SIG-M5 (cell line): ENCODE data around the gene CPNE4.
A peak's percentile ranks its signal among the peaks of the same experiment; 100 is the strongest.
"Not testable (repeated sequence)": the region's sequence is repeated elsewhere in the genome, so short reads cannot be mapped to it uniquely, and the experiment has no call there.

Experiments used
- DNase-seq: peaks from one replicate; lab custom pipeline; 2025; lab: John Stamatoyannopoulos, UW

CPNE4 gene

DNA sequence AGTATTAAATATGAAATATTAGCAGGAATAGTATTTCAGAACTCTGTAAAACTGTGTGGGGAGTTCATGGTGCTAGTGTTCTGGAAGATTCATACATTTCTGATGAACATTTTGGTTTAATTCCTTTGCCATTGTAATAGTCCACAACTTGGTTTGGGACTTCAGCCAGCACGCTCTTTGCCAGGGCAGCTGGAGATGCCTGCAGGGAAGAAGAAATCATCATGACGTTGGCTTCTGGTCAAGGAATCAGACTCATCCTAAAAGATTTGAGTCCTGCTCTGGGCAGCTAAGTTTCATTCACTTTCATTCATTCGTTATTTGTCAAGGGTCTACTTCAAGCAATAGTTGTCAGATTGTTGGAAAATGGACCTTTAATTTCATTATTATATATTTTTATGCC is 499.7 kb downstream of the CPNE4 start:
- no peak for DNase-seq

GRCh38 chr3:131532645-131533044 is 502.2 kb downstream of the CPNE4 start:
- DNase-seq = no peak

GRCh38 chr3:131530843-131531242 is 504.0 kb downstream of the CPNE4 start:
- no peak for DNase-seq

- no peak for DNase-seq
Measured at GRCh38 chr3:131530388-131530787, 504.4 kb downstream of the CPNE4 start.

DNA sequence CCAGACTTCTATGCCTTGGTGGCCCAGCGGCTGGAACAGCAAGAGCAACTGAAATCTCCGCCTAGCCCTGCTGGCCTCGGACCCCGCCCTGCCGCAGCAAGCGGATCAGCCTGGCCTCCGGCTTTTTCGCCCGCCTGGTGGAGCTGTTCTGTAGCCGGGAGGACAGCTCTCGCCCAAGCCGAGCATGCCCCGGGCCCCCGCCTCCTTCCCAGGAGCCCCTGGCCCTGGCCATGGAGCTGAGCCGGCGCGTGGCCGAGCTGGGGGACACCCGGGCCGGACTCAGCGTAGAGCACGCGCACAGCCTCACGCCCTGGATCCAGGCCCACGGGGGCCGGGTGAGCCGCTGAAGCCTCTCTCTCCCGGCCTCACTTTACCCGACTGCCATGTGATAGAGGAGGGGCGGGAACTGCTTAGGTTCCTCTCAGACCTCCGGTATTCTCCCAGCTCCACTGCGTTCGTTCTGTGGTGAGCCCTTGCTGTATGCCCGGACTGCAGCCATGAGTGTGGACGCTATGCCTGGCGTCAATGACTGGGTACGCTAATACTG is 507.9 kb downstream of the CPNE4 start:
- no peak for DNase-seq

- DNase-seq = no peak
Measured at GRCh38 chr3:131518680-131519079, 516.1 kb downstream of the CPNE4 start.

DNA sequence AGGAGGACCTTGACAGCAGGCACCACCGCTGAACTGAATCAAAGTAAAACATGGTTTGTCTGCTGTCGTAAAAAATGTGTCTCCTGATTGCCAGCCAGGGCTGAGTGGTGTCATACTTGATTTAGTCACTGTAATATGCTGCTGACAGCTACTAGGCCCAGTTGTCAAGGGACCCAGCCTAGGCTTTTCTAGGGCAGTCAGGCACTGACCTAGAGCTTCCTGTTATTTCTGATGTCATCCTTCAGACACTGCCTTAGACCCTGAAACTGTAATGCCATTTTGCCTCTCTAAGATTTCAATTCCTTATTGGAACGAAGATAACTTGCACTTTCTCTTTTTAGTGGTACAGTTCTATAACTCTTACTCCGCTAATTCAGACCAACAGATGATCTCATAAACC is 529.4 kb downstream of the CPNE4 start:
- no peak for DNase-seq

GRCh38 chr3:131503320-131503635 is 531.5 kb downstream of the CPNE4 start:
- no peak for DNase-seq

DNA sequence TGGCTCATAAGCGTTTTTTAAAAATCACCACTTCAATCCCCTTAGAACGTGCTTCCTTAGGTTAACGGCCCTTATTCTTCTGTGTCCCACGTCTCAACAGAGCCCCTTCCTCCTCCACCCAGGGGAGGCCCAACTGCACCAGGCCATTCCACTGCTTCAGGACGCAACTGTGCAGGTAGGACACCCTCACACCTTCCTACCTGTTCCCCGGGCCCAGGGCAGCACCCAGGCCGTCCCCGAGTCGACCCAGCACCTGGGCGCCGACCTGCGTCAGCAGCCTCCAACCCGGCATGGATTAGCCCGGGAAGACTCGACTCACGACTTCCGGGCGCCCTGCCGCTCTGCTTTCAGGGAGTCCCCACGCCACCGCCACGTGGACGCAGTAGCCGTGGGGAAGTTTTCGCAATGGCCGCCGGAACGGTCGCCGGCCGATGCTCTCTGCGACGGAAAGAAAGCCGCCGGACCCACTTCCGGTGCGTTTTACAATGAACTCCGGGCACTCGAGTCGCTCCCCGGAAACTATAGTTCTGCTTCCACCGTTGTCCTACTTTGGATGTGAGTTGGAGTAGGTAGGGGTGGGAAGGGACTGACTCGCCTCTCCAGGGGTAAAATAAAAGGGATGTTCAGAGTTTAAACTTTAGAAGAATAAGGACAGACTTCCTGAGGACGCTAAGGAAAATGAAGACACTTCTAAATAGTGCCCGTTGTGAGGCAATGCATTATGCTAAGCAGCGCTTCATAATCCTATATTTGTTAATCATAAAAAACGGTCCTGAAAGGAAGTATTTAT is 532.1 kb downstream of the CPNE4 start, which contains the start of gene MRPL3:
MRPL3 (minus strand) TSS at position 442 of the 790 bp plus-strand sequence; CDS start at position 292, 150 bp downstream.
- peak; percentile 66 for DNase-seq

DNA sequence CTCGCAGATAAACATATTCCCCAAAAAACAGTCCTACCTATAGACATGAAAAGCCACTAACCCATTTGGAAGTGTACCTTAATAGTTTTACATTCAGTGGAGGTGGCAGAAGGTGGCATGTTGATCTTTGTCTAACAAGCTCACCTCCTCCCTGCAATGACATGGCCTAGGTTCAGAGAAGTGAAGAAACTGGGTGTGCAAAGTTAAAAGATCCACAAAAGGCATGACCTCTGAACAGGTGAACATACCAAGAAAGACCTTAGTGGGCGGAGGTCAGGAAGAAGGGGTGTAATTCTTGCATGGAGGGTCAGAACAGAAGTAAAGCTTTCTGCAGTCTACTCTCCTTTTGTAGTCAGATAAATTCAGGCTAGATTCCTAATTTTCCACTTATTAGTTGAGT is 532.9 kb downstream of the CPNE4 start:
- DNase-seq = no peak

GRCh38 chr3:131494706-131495105 is 540.1 kb downstream of the CPNE4 start:
- DNase-seq = no peak

DNA sequence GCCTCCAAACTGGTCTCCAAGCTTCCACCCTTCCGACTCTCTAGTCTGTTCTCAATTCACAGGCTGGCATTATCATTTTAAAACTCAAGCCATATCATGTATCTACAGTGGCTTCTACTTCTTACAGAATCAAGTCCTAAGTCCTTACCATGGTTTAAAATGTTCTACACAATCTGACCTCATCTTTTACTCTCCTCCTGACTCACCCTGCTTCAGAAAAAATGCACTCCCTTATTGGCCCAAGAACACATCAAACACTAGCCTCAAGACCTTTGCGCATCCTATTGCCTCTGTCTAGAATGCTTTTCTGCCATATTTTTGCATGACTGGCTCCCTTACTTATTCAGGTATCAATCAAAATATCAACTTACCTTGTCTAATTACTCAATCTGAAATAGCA is 543.0 kb downstream of the CPNE4 start:
- DNase-seq = no peak

GRCh38 chr3:131491084-131491483 is 543.7 kb downstream of the CPNE4 start:
- no peak for DNase-seq

- DNase-seq = not testable (repeated sequence)
Measured at GRCh38 chr3:131486545-131486944, 548.3 kb downstream of the CPNE4 start.

- no peak for DNase-seq
Measured at GRCh38 chr3:131485119-131485518, 549.7 kb downstream of the CPNE4 start.

GRCh38 chr3:131484496-131485111 is 550.2 kb downstream of the CPNE4 start:
- DNase-seq = no peak
